Activated CD8-positive, alpha-beta memory T cell treated with anti-CD3 and anti-CD28 coated beads, Interleukin-2, amount 50 U/mL, for 1 hour (primary cell): ENCODE measurements around the gene MED8.
"Not testable (repeated sequence)": the region's sequence is repeated elsewhere in the genome, so short reads cannot be mapped to it uniquely, and the experiment has no call there.

ENCODE experiments used
- DNase-seq: peaks from one replicate; pipeline ENCODE4 v3.0.0-alpha.2; 2020; ENCODE audit errors: extremely low read depth

Gene MED8

GRCh38 chr1:43421976-43422750 lies 32.6 kb upstream of the MED8 start:
- no peak for DNase-seq

- no peak for DNase-seq
Observed at GRCh38 chr1:43421396-43421795, 31.8 kb upstream of the MED8 start.

GRCh38 chr1:43420874-43421273 lies 31.3 kb upstream of the MED8 start:
- DNase-seq, result no peak

GRCh38 chr1:43419627-43420425 lies 30.2 kb upstream of the MED8 start:
- DNase-seq, result no peak

GRCh38 chr1:43418858-43419257 lies 29.3 kb upstream of the MED8 start:
- no peak for DNase-seq

GRCh38 chr1:43415901-43416300 lies 26.3 kb upstream of the MED8 start:
- DNase-seq, result no peak

GRCh38 chr1:43414634-43415223 lies 25.1 kb upstream of the MED8 start:
- peak; percentile 25 for DNase-seq

GRCh38 chr1:43413426-43413825 lies 23.8 kb upstream of the MED8 start:
- not testable (repeated sequence) for DNase-seq

GRCh38 chr1:43410571-43410970 lies 21.0 kb upstream of the MED8 start:
- DNase-seq, result no peak

GRCh38 chr1:43405876-43406234 lies 16.3 kb upstream of the MED8 start:
- DNase-seq, result no peak

GRCh38 chr1:43405219-43405875 lies 15.7 kb upstream of the MED8 start:
- no peak for DNase-seq

GRCh38 chr1:43404353-43404752 lies 14.8 kb upstream of the MED8 start:
- no peak for DNase-seq

GRCh38 chr1:43402089-43402865 lies 12.7 kb upstream of the MED8 start:
- no peak for DNase-seq

- DNase-seq, result not testable (repeated sequence)
Observed at GRCh38 chr1:43400441-43400840, 10.8 kb upstream of the MED8 start.

- no peak for DNase-seq
Observed at GRCh38 chr1:43398227-43398626, 8.6 kb upstream of the MED8 start.

GRCh38 chr1:43396059-43396458 lies 6.5 kb upstream of the MED8 start:
- DNase-seq, result no peak

GRCh38 chr1:43395523-43395922 lies 5.9 kb upstream of the MED8 start:
- DNase-seq, result no peak

- no peak for DNase-seq
Observed at GRCh38 chr1:43392702-43393101, 3.1 kb upstream of the MED8 start.

GRCh38 chr1:43388613-43389012 lies 987 bp downstream of the MED8 start:
- no peak for DNase-seq

GRCh38 chr1:43387976-43388599 lies 1.5 kb downstream of the MED8 start:
- no peak for DNase-seq

- no peak for DNase-seq
Observed at GRCh38 chr1:43386676-43387075, 2.9 kb downstream of the MED8 start.
